Endothelial cell (in vitro differentiated cells): ENCODE data around the gene GJB4. TPM values are rescaled to one million over a fixed set of nuclear protein-coding genes. Genes with fewer than 3 reads are reported as not detected.
"Not testable (repeated sequence)": the region's sequence is repeated elsewhere in the genome, so short reads cannot be mapped to it uniquely, and the experiment has no call there.

ENCODE experiments used
- DNase-seq: peaks from one replicate; pipeline ENCODE4 v3.0.0; 2021; ENCODE audit warnings: low spot score
- H3K27ac Mint-ChIP-seq: one replicate; pipeline ENCODE4 v1.8.0; 2021; ENCODE audit warnings: mixed read lengths, inconsistent platforms; ENCODE audit not compliant: unreplicated experiment
- H3K27me3 Mint-ChIP-seq: one replicate; pipeline ENCODE4 v1.8.0; 2021; ENCODE audit warnings: mild to moderate bottlenecking, moderate library complexity, mixed read lengths, inconsistent platforms; ENCODE audit not compliant: unreplicated experiment
- H3K36me3 Mint-ChIP-seq: one replicate; pipeline ENCODE4 v1.8.0; 2021; ENCODE audit warnings: mild to moderate bottlenecking, low read depth, mixed read lengths, inconsistent platforms; ENCODE audit not compliant: unreplicated experiment
- H3K4me1 Mint-ChIP-seq: one replicate; pipeline ENCODE4 v1.8.0; 2021; ENCODE audit warnings: mild to moderate bottlenecking, mixed read lengths, inconsistent platforms; ENCODE audit not compliant: unreplicated experiment
- H3K4me3 Mint-ChIP-seq: one replicate; pipeline ENCODE4 v1.8.0; 2021; ENCODE audit warnings: mild to moderate bottlenecking, mixed read lengths, inconsistent platforms; ENCODE audit not compliant: unreplicated experiment
- H3K9me3 Mint-ChIP-seq: one replicate; pipeline ENCODE4 v1.8.0; 2021; ENCODE audit warnings: mixed read lengths, inconsistent platforms; ENCODE audit not compliant: unreplicated experiment
- total RNA-seq: library from RNA; stranded (reverse); fragmentation: NEBNext Ultra II Directional; extraction: Animal tissue kit (Norgen Biotek cat#: 25700); gene quantifications from one replicate; pipeline ENCODE4 v1.2.1, GENCODE V29; 2021; ENCODE audit not compliant: unreplicated experiment
- TF ChIP-seq, protein P1 (sequence below): fragments of 200-600 bp; sonication (generic); IDR thresholded peaks from one replicate; pipeline ENCODE4 v1.5.0; 2021; ENCODE audit warnings: antibody characterized with exemption; ENCODE audit not compliant: unreplicated experiment

GJB4 gene
- total RNA-seq, 1 donor from 2014 or later, result not detected

DNA sequence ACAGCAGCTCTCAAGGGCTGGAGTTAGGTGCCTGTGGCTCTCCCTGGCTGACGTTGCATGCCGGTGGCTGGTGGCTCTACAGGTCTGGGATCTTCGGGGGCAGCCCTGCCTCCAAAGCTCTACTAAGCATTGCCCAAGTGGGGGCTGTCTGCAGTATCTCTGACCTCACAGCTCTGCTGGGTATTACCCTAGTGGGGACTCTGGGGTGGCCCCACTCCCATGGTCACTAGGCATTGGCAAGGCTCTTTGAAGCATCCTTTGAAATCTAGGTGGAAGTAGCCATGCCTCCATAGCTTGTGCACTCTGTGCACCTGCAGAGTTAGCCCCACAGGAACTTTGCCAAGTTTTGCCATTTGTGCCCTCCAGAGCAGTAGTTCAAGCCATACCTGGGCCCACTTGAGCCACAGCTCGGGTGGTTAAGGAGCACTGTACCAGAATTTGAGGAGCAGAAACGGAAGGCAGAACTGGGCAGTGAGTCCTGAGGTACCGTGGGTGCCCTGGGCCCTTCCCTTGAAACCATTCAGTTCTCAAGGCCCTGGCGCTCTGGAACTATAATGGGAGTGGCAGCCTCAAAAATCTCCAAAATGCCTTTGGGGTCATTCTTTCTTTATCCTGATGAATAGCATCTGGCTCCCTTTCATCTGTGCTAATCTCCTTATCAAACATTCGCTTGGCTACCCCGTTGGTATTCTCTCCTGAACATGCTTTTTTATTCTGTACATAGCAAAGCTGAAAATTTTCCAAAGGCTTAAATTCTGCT, 48.7 kb downstream of the GJB4 start:
- H3K36me3 Mint-ChIP-seq, result no peaks in the 10 kb centered on the region
- H3K4me1 Mint-ChIP-seq, result peaks cover 8% of the 10 kb centered on the region
- TF ChIP-seq, protein P1, sequence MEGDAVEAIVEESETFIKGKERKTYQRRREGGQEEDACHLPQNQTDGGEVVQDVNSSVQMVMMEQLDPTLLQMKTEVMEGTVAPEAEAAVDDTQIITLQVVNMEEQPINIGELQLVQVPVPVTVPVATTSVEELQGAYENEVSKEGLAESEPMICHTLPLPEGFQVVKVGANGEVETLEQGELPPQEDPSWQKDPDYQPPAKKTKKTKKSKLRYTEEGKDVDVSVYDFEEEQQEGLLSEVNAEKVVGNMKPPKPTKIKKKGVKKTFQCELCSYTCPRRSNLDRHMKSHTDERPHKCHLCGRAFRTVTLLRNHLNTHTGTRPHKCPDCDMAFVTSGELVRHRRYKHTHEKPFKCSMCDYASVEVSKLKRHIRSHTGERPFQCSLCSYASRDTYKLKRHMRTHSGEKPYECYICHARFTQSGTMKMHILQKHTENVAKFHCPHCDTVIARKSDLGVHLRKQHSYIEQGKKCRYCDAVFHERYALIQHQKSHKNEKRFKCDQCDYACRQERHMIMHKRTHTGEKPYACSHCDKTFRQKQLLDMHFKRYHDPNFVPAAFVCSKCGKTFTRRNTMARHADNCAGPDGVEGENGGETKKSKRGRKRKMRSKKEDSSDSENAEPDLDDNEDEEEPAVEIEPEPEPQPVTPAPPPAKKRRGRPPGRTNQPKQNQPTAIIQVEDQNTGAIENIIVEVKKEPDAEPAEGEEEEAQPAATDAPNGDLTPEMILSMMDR, result no peak
- H3K9me3 Mint-ChIP-seq, result no peaks in the 10 kb centered on the region
- H3K4me3 Mint-ChIP-seq, result no peak overlapping the region
- DNase-seq, result no peak
- H3K27me3 Mint-ChIP-seq, result no peaks in the 10 kb centered on the region
- no peak overlapping the region for H3K27ac Mint-ChIP-seq

DNA sequence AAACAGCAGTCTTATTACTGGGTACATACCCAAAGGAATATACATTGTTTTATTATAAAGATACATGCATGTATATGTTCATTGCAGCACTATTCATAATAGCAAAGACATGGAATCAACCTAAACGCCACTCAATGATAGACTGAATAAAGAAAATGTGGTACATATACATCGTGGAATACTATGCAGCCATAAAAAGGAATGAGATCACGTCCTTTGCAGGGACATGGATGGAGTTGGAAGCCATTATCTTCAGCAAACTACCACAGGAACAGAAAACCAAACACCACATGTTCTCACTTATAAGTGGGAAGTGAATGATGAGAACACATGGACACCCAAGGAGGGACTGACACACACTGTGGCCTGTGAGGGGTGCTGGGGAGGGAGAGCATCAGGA, 51.2 kb downstream of the GJB4 start:
- H3K27me3 Mint-ChIP-seq, H3K9me3 Mint-ChIP-seq: not testable (repeated sequence)
- H3K4me1 Mint-ChIP-seq, result peaks cover 26% of the 10 kb centered on the region

More for the DNA sequence above, 51.2 kb downstream of the GJB4 start:
- DNase-seq, H3K36me3 Mint-ChIP-seq, H3K4me3 Mint-ChIP-seq, H3K27ac Mint-ChIP-seq: not testable (repeated sequence)

Other genes with a start within 250 kb of the GJB4 start
- gene GJB5, start 4.7 kb upstream of the GJB4 start, total RNA-seq, result not detected
- 9.6 TPM for gene GJB3, start 21.5 kb downstream of the GJB4 start, total RNA-seq
- gene GJA4, start 33.3 kb downstream of the GJB4 start, total RNA-seq, result 347 TPM
- 84.4 TPM for gene SMIM12, start 100.0 kb downstream of the GJB4 start, total RNA-seq
- gene DLGAP3, start 169.9 kb downstream of the GJB4 start, total RNA-seq, result 9.1 TPM
- 18.9 TPM for gene TMEM35B, start 225.6 kb downstream of the GJB4 start, total RNA-seq